HCT116 (cell line): Measurements from ENCODE around the gene RBL1.

Experiments used
- CTCF ChIP-seq, 3 experiments: fragments of 200-600 bp in 1 of 3; sonication (generic) in 1 of 3; IDR thresholded peaks in 2 of 3; conservative IDR thresholded peaks in 1 of 3; 2 replicates each; pipeline ENCODE4 v1.5.1; 2012 to 2017; ENCODE audit warnings: low read depth in 2 of 3, low read length in 2 of 3, antibody characterized with exemption in 1 of 3, borderline replicate concordance in 1 of 3, control low read depth in 1 of 3, mild to moderate bottlenecking in 1 of 3, mixed read lengths in 1 of 3, mixed run types in 1 of 3, moderate library complexity in 1 of 3; ENCODE audit not compliant: insufficient read depth in 1 of 3
- EGR1 ChIP-seq: IDR thresholded peaks from 2 replicates; pipeline ENCODE4 v1.6.1; 2012; ENCODE audit warnings: low read depth
- EZH2phosphoT487 ChIP-seq: fragments of 200-600 bp; IDR thresholded peaks from 2 replicates; pipeline ENCODE4 v1.6.1; 2018; ENCODE audit warnings: antibody characterized with exemption, borderline replicate concordance
- POLR2AphosphoS5 ChIP-seq: IDR thresholded peaks from 2 replicates; pipeline ENCODE4 v1.6.1; 2011; ENCODE audit warnings: mild to moderate bottlenecking, low read depth, low read length, moderate library complexity
- TCF7L2 ChIP-seq: IDR thresholded peaks from 2 replicates; pipeline ENCODE4 v1.7.0; 2011; ENCODE audit warnings: borderline replicate concordance, inconsistent platforms; ENCODE audit not compliant: insufficient read depth, insufficient read length; ENCODE audit errors: extremely low read depth

GRCh38 chr20:37095599-37096414 lies at the start of gene RBL1:
- TF ChIP-seq TCF7L2, result peak; percentile 56
- peak in 1 of 3 experiments; percentile 46; a peak in 2 of 6 replicates for TF ChIP-seq CTCF (IDR thresholded peaks at IDR 0.05 in 2 of 3, conservative IDR thresholded peaks at IDR 0.05 in 1 of 3; ENCODE audit: borderline replicate concordance in 1 of 3, insufficient read depth in 1 of 3, low read depth in 2 of 3, low read length in 2 of 3)
- no peak for TF ChIP-seq EGR1
- no peak for TF ChIP-seq EZH2phosphoT487
- peak; percentile 75 for TF ChIP-seq POLR2AphosphoS5
